WERI-Rb-1 (cell line): ENCODE measurements around the gene TAPBP.

Experiments
- DNase-seq: peaks from one replicate; pipeline ENCODE4 v3.0.0-alpha.2; 2020
- H3K27ac ChIP-seq: fragments of 250-450 bp; sonication (Bioruptor Pico); 2 replicates; pipeline ENCODE4 v1.5.1; 2020; ENCODE audit warnings: mild to moderate bottlenecking, moderate library complexity
- H3K27me3 ChIP-seq: fragments of 250-450 bp; sonication (Bioruptor Pico); 2 replicates; pipeline ENCODE4 v1.5.1; 2021; ENCODE audit warnings: mild to moderate bottlenecking, low read depth, moderate library complexity; ENCODE audit not compliant: insufficient read depth, severe bottlenecking
- H3K36me3 ChIP-seq: fragments of 250-450 bp; sonication (Bioruptor Pico); 2 replicates; pipeline ENCODE4 v1.5.1; 2020; ENCODE audit warnings: mild to moderate bottlenecking, moderate library complexity
- H3K4me3 ChIP-seq: 2 replicates; pipeline ENCODE4 v1.5.1; 2011; ENCODE audit warnings: low read depth, mild to moderate bottlenecking, control low read depth, low read length
- H3K9me3 ChIP-seq: fragments of 250-450 bp; sonication (Bioruptor Pico); 2 replicates; pipeline ENCODE4 v1.5.1; 2021; ENCODE audit warnings: mild to moderate bottlenecking, moderate library complexity; ENCODE audit not compliant: severe bottlenecking
- TF ChIP-seq, protein P1 (sequence below): IDR thresholded peaks from 2 replicates; pipeline ENCODE4 v1.5.1; 2011; ENCODE audit warnings: low read depth, mild to moderate bottlenecking, control low read depth, inconsistent platforms, low read length

Gene TAPBP

GRCh38 chr6:33320315-33321181 lies 6.7 kb upstream of the TAPBP start:
- peaks cover 46% of the 10 kb centered on the region for H3K36me3 ChIP-seq
- TF ChIP-seq, protein P1, sequence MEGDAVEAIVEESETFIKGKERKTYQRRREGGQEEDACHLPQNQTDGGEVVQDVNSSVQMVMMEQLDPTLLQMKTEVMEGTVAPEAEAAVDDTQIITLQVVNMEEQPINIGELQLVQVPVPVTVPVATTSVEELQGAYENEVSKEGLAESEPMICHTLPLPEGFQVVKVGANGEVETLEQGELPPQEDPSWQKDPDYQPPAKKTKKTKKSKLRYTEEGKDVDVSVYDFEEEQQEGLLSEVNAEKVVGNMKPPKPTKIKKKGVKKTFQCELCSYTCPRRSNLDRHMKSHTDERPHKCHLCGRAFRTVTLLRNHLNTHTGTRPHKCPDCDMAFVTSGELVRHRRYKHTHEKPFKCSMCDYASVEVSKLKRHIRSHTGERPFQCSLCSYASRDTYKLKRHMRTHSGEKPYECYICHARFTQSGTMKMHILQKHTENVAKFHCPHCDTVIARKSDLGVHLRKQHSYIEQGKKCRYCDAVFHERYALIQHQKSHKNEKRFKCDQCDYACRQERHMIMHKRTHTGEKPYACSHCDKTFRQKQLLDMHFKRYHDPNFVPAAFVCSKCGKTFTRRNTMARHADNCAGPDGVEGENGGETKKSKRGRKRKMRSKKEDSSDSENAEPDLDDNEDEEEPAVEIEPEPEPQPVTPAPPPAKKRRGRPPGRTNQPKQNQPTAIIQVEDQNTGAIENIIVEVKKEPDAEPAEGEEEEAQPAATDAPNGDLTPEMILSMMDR: no peak
- DNase-seq: no peak
- no peaks in the 10 kb centered on the region for H3K9me3 ChIP-seq
- no peaks in the 10 kb centered on the region for H3K27me3 ChIP-seq
- no peak overlapping the region for H3K4me3 ChIP-seq
- no peak overlapping the region; the same call in 1 of the 2 replicates for H3K27ac ChIP-seq

GRCh38 chr6:33319939-33320314 lies 6.0 kb upstream of the TAPBP start:
- TF ChIP-seq, protein P1: no peak
- no peak overlapping the region for H3K4me3 ChIP-seq
- no peaks in the 10 kb centered on the region for H3K27me3 ChIP-seq
- no peaks in the 10 kb centered on the region for H3K9me3 ChIP-seq
- DNase-seq: no peak
- H3K36me3 ChIP-seq: peaks cover 46% of the 10 kb centered on the region
- H3K27ac ChIP-seq: no peak overlapping the region

- DNase-seq: no peak
- H3K4me3 ChIP-seq: peak overlapping the region; percentile 70
- H3K27ac ChIP-seq: peak overlapping the region; percentile 73
- H3K36me3 ChIP-seq: peaks cover 46% of the 10 kb centered on the region
- no peaks in the 10 kb centered on the region for H3K27me3 ChIP-seq
- no peaks in the 10 kb centered on the region for H3K9me3 ChIP-seq
- TF ChIP-seq, protein P1: no peak
Observed at GRCh38 chr6:33318426-33319073, 4.7 kb upstream of the TAPBP start.

GRCh38 chr6:33317669-33318425 lies 4.0 kb upstream of the TAPBP start, which contains the start of gene ZBTB22:
Gene ZBTB22, minus strand, starts transcription at chr6:33317744. Its CDS starts 828 bp downstream, at chr6:33316916.
- H3K27ac ChIP-seq: peak within 1 kb of the TSS; percentile 73
- H3K9me3 ChIP-seq: no peaks in the 10 kb centered on the region
- peak; percentile 100 for DNase-seq
- peaks cover 46% of the 10 kb centered on the region for H3K36me3 ChIP-seq
- no peaks in the 10 kb centered on the region for H3K27me3 ChIP-seq
- TF ChIP-seq, protein P1: no peak
- H3K4me3 ChIP-seq: peak within 1 kb of the TSS; percentile 70

GRCh38 chr6:33317419-33317668 lies 3.5 kb upstream of the TAPBP start:
- peaks cover 46% of the 10 kb centered on the region for H3K36me3 ChIP-seq
- TF ChIP-seq, protein P1: no peak
- H3K27ac ChIP-seq: no peak overlapping the region
- DNase-seq: no peak
- H3K27me3 ChIP-seq: no peaks in the 10 kb centered on the region
- H3K4me3 ChIP-seq: peak overlapping the region; percentile 70
- H3K9me3 ChIP-seq: no peaks in the 10 kb centered on the region
